ENCODE results near the gene RAB13. TPM values are rescaled to one million over a fixed set of nuclear protein-coding genes. Genes with fewer than 3 reads are reported as not detected.
"Not testable (repeated sequence)": the region's sequence is repeated elsewhere in the genome, so short reads cannot be mapped to it uniquely, and the experiment has no call there.

Gene RAB13
- total RNA-seq, 1 donor from 2014 or later: 10.0 TPM

DNA sequence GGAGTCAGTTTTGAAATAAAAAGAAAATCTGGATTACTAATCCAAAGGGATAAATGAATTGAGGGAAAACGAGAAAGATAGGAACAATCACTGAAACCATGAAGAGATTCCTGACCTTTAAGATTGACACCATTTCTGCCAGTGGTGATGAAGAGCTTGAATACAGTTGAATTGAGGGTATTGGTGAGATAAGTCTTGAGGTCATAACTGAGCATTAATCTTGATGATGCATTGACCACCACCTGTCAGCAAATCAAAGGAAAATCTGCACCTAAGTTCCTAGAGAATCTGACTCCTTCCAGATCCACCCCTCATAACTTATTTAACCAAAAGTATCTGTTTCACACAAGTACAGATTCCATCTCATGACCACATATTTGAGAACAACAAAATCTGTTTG is 26.0 kb upstream of the RAB13 start:
- intact Hi-C loops (cut with DNase I): no loop called here

DNA sequence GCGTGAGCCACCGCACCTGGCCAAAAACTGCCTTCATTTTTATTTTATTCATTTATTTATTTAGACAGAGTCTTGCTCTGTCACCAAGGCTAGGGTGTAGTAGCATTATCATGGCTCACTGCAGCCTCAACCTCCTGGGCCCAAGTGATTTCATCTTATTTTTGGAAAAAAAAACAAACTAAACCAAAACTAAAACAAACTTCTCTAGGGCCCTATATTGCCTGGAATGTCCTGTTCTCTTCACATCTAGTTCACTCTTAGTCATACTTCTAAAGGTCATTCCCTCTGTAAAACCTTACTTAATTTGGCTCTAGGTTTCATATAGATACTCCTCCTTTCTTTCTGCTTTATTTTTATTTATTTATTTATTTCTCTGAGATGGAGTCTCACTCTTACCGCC is 20.0 kb upstream of the RAB13 start:
- Histone ChIP-seq H3K9me3 (no peaks in the 10 kb centered on the region), H3K4me3 (no peak overlapping the region), H3K36me3 (no peaks in the 10 kb centered on the region), H3K27ac (peak overlapping the region; percentile 14 to 50), H3K4me1 (peaks cover 0 to 4% of the 10 kb centered on the region in 2 donors), H3K27me3 (no peaks in the 10 kb centered on the region)
- intact Hi-C loops (cut with DNase I): no loop called here
- TF ChIP-seq, protein P1, sequence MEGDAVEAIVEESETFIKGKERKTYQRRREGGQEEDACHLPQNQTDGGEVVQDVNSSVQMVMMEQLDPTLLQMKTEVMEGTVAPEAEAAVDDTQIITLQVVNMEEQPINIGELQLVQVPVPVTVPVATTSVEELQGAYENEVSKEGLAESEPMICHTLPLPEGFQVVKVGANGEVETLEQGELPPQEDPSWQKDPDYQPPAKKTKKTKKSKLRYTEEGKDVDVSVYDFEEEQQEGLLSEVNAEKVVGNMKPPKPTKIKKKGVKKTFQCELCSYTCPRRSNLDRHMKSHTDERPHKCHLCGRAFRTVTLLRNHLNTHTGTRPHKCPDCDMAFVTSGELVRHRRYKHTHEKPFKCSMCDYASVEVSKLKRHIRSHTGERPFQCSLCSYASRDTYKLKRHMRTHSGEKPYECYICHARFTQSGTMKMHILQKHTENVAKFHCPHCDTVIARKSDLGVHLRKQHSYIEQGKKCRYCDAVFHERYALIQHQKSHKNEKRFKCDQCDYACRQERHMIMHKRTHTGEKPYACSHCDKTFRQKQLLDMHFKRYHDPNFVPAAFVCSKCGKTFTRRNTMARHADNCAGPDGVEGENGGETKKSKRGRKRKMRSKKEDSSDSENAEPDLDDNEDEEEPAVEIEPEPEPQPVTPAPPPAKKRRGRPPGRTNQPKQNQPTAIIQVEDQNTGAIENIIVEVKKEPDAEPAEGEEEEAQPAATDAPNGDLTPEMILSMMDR (IDR thresholded peaks at IDR 0.05): no peak
- DNase-seq (ENCODE audit: low spot score in 2 of 2): no peak

More for the DNA sequence above, 26.0 kb upstream of the RAB13 start:
- TF ChIP-seq, protein P1 (IDR thresholded peaks at IDR 0.05): no peak
- H3K36me3 ChIP-seq: no peaks in the 10 kb centered on the region
- H3K27ac ChIP-seq: no peak overlapping the region
- DNase-seq (ENCODE audit: low spot score in 2 of 2): no peak
- no peaks in the 10 kb centered on the region for H3K27me3 ChIP-seq
- no peak overlapping the region for H3K4me3 ChIP-seq
- no peaks in the 10 kb centered on the region for H3K9me3 ChIP-seq
- H3K4me1 ChIP-seq: no peaks in the 10 kb centered on the region

DNA sequence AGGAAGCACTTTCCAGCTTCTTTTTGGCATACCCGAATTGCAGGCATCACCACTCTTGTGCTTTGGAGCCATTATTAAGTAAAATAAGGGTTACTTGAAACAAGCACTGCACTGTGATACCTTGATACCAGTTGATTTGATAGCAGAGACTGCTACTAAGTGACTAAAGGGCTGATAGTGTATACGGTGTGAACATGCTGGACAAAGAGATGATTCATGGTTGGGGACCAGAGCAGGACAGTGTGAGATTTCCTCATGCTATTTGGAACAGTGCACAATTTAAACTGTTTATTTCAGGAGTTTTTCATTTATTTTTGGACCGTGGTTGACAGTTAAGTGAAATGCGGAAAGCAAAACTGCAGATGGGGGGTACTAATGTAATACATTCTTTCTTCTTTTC is 14.3 kb upstream of the RAB13 start:
- Histone ChIP-seq H3K36me3 (peaks cover 10 to 11% of the 10 kb centered on the region in 2 donors), H3K4me1 (no peaks in the 10 kb centered on the region), H3K9me3 (no peaks in the 10 kb centered on the region), H3K27me3 (no peaks in the 10 kb centered on the region), H3K27ac (no peak overlapping the region), H3K4me3 (no peak overlapping the region)
- intact Hi-C loops (cut with DNase I): no loop called here
- TF ChIP-seq, protein P1 (IDR thresholded peaks at IDR 0.05): no peak
- no peak for DNase-seq (ENCODE audit: low spot score in 2 of 2)

DNA sequence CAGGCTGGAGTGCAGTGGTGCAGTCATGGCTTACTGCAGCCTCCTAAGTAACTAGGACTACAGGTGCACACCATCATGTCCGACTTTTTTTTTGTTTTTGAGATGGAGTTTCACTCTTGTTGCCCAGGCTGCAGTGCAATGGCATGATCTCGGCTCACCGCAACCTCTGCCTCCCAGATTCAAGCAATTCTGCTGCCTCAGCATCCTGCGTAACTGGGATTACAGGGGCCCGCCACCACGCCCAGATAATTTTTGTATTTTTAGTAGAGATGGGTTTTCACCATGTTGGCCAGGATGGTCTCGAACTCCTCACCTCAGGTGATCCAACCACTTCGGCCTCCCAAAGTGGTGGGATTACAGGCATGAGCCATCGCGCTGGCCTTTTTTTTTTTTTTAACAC is 10.7 kb upstream of the RAB13 start:
- H3K27ac ChIP-seq; H3K9me3 ChIP-seq; DNase-seq (ENCODE audit: low spot score in 2 of 2); intact Hi-C loops (cut with DNase I); H3K4me3 ChIP-seq; H3K27me3 ChIP-seq: not testable (repeated sequence)
- Histone ChIP-seq H3K36me3 (peaks cover 31 to 43% of the 10 kb centered on the region in 2 donors), H3K4me1 (peaks cover 7 to 17% of the 10 kb centered on the region in 2 donors)

DNA sequence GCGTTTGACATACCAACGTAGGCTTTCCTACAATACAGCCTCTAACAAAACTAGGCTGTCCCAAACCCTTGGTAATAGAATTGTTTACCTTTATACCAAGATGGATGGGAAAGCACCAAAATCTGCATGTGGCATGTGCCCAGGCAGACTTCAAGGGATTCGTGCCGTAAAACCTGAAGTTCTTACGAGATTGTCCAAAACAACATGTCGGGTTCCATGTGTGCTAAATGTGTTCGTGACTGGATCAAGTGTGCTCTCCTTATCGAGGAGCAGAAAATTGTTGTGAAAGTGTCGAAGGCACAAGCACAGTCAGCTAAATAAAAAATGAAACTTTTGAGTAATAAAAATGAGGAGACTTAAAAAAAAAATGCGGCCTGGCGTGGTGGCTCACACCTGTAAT is 9.5 kb upstream of the RAB13 start:
- no peak overlapping the region for H3K27ac ChIP-seq
- H3K4me3 ChIP-seq: no peak overlapping the region
- TF ChIP-seq, protein P1 (IDR thresholded peaks at IDR 0.05): no peak
- peaks cover 7 to 22% of the 10 kb centered on the region in 2 donors for H3K4me1 ChIP-seq
- no peaks in the 10 kb centered on the region for H3K9me3 ChIP-seq
- DNase-seq (ENCODE audit: low spot score in 2 of 2): no peak
- intact Hi-C loops (cut with DNase I): no loop called here
- peaks cover 31 to 44% of the 10 kb centered on the region in 2 donors for H3K36me3 ChIP-seq
- H3K27me3 ChIP-seq: no peaks in the 10 kb centered on the region

DNA sequence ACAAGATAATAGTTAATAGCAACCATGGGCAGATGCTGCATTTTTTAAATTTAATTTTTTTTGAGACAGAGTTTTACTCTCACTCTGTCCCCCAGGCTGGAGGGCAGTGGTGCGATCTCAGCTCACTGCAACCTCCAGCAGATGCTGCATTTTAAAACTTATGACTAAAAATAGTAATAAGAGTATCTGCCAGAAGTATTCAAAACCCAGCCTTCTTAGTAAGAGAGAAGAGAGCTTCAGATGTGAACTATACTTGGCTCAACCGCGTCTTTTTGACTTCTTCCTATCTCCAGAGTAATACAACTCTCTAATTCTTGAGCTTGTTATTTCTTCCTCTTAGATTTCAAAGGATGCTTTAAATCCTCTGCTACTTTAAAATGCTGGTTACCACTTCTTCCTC is 9.1 kb upstream of the RAB13 start:
- Histone ChIP-seq H3K9me3 (no peaks in the 10 kb centered on the region), H3K27ac (no peak overlapping the region), H3K36me3 (peaks cover 31 to 44% of the 10 kb centered on the region in 2 donors), H3K27me3 (no peaks in the 10 kb centered on the region), H3K4me1 (peaks cover 7 to 22% of the 10 kb centered on the region in 2 donors), H3K4me3 (no peak overlapping the region)
- DNase-seq (ENCODE audit: low spot score in 2 of 2): no peak
- TF ChIP-seq, protein P1 (IDR thresholded peaks at IDR 0.05): no peak
- intact Hi-C loops (cut with DNase I): no loop called here

Data from ascending aorta (tissue), 2 donors.